Head of caudate nucleus (tissue), 42 donors: Measurements from ENCODE around the gene NOL6.

Experiments
- DNase-seq, 42 donors: peaks; one replicate each; pipeline versions ENCODE4 v3.0.0 to v3.0.0-alpha.2; 2020 to 2021; ENCODE audit warnings: mixed read lengths in 7 of 42
- intact Hi-C: fragments of 100-400 bp; cut with DNase I; formaldehyde crosslinking; loops from one replicate; pipeline ENCODE4 v1.15.0; 2022

Gene NOL6

GRCh38 chr9:33472881-33473615 is 676 bp downstream of the NOL6 start:
- peak in 8 of 42 donors; percentile 3 to 34 (median 28) for DNase-seq
- intact Hi-C loops = loop anchor here (5.0 to 10.0 kb wide), 2 partner anchors 39 to 178 kb away; partner anchors contain the start of gene NFX1

- intact Hi-C loops = loop anchor here (5.0 to 10.0 kb wide), 2 partner anchors 40 to 178 kb away; partner anchors contain the start of gene NFX1
Measured at GRCh38 chr9:33472171-33472880, 1.4 kb downstream of the NOL6 start.

DNA sequence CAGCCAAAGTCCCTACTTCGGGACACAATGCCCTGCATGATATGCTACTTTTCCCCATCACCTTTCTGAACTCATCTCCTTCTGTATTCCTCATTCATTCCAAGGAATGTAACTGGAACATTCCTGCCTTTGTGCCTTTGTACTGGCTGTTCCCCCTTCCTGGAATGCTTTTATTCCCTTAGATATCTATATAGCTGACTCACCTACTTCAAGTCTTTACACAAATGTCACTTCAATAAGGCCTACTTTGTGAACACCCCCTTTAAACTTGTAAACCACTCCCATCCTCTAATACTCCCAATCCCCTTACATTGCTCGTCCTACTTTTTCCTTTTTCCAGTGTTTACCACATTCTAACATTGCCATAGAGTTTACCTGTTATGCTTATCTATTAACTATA is 2.4 kb downstream of the NOL6 start:
- intact Hi-C loops = loop anchor here (5.0 to 10.0 kb wide), 2 partner anchors 41 to 177 kb away; partner anchors contain the start of gene NFX1
- peak in 1 of 42 donors; percentile 2 for DNase-seq

More at GRCh38 chr9:33472171-33472880, 1.4 kb downstream of the NOL6 start:
- DNase-seq = peak in 7 of 42 donors; percentile 3 to 29 (median 10)

DNA sequence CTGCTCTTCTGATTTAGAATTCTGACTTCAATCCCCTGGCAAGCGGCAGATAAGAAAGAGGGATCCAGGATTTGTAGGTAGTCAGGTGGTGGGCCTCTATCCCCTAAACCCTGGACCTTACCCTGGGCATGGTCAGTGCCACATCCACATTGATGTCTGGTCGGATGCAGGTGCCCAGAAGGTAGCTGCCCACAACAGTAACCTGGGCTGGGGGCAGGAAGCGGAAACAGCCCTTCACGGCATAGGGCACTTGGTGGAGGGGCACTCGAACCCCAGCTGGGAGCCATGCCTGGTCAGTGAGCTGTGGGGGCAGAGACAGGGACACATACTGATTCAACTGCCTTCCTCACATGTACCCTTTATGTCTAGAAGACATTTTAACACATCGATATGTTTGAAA is 3.8 kb downstream of the NOL6 start:
- DNase-seq = peak in 2 of 42 donors; percentile 7 to 9
- intact Hi-C loops = loop anchor here (5.0 to 10.0 kb wide), 4 partner anchors 42 to 195 kb away; partner anchors contain the start of gene NFX1

DNA sequence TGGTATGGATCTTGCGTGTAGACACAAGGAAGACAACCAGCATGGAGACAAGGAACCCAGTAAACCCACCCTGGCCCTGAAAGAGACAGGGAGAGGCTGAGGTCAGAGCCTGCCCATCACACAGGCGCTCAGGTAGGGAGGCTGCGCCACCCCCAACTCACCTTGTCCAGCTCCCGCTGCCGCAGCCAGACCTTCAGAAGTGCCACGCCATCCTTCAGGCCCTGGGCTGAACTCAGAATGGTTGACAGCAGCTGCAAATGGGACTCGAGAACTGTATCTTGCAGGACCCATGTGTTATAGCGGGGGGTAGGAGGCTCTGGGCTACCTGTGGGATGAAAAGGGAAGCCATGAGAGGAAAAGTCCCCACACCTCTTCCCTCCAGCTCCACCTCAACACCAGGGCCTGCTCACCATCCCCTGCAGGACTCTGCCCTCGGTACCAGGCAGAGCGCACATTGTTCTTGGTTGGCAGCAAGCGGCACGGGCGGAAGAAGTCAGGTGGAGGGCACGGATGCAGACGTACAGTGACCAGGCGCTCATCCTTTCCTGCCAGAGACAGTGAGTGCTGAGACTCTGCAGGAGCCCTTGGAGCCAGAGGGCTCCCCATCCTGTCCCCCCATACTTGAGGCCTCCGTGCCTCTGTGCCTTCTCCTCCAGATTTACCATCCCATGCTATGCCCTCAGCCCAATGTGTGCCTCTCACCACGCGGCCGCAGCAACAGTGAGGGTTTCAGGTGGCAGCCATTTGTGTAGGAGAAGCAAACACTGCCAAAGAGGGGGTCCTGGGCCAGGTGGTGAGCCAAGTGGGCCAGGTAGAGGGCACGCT is 4.7 kb downstream of the NOL6 start:
- peak in 3 of 42 donors; percentile 5 to 15 (median 14) for DNase-seq
- intact Hi-C loops = loop anchor here (5.0 to 10.0 kb wide), 2 partner anchors 97 to 194 kb away; no protein-coding TSS in a partner anchor

GRCh38 chr9:33468215-33468730 is 5.5 kb downstream of the NOL6 start:
- peak in 2 of 42 donors; percentile 11 to 14 for DNase-seq
- intact Hi-C loops = loop anchor here (5.0 to 10.0 kb wide), 2 partner anchors 96 to 193 kb away; no protein-coding TSS in a partner anchor

- peak in 3 of 42 donors; percentile 7 to 31 (median 14) for DNase-seq
- intact Hi-C loops = loop anchor here (5.0 to 10.0 kb wide), 2 partner anchors 95 to 193 kb away; no protein-coding TSS in a partner anchor
Measured at GRCh38 chr9:33467526-33467925, 6.2 kb downstream of the NOL6 start.

- DNase-seq = peak in 41 of 42 donors; percentile 30 to 86 (median 64)
- intact Hi-C loops = loop anchor here (5.0 to 10.0 kb wide), 2 partner anchors 95 to 192 kb away; no protein-coding TSS in a partner anchor
Measured at GRCh38 chr9:33466565-33467495, 6.9 kb downstream of the NOL6 start.

DNA sequence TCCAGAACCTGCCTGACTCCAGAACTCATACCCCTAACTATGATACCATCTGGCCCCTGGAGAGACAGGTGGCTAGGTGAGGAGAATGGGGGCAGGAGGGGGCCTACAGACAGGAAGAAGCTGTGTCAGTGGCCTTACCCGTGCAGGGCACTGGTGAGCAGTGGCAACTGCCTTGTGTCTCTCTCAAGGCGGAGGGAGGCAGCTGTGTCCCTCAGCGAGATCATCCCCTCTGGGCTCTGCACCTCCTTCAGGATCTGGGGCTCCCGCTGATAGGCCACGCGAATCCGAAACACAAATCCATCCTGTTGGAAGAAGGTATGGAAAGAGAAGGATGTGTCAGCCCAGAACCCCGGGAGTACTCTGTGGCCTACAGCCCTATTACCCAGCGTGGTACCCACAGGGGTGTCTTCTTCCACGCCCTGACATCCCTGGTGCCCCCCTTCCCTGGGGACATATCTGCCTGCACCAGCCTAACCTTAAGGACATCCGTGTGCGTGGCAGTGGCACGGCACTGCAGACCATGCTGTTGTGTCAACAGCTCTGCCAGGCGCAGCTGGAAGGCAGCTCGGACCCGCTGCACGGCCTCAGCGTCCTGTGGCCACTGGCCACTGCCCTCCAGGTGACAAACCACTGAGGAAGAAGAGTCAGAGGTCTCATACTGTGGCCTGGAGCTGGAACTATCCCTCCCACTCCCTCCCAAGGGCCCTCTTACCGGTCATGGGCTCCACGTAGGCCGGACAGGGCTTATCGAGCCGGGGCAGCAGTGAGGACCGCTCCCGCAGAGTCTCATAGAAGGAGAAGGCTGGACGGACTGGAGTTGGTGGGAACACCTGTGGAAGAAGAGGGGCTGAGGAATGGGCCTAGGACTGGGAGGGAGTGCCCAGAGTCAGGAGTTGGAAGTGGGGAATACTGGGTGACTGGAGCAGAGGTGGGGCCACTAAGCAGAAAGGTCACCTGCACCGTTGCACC is 7.8 kb downstream of the NOL6 start:
- intact Hi-C loops = loop anchor here (5.0 to 10.0 kb wide), 2 partner anchors 94 to 191 kb away; no protein-coding TSS in a partner anchor
- DNase-seq = no peak

- intact Hi-C loops = loop anchor here (5.0 to 10.0 kb wide), 2 partner anchors 93 to 190 kb away; no protein-coding TSS in a partner anchor
- no peak for DNase-seq
Measured at GRCh38 chr9:33465096-33465495, 8.6 kb downstream of the NOL6 start.

DNA sequence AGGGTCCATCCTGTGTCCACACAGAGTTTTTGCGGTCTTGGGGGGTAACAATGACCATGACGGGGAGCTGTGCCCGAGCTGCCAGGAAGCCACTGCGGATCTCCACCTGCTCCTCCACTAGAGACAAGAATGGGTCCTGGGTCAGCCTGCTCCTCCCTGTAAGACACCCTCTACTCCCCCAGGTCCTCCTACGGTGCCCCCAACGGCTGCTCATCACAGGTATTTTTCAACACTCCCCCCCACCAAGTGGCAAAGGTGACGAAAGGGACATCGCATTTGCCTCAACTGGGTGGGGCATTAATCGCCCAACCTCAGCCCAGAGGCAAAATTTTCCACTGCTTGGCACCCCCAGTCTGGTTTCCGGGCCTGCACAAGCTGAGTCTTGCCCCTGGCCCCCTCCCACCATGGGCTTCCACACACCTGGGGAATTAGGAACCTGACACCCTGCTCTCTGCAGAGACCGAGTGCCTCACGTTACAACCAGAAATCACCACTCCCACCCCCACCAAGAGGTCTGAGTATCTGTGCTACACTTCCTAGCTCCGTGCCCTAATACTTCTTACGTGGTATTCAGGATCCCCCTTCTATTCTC is 9.6 kb downstream of the NOL6 start:
- intact Hi-C loops = loop anchor here (10.0 kb wide), 1 partner anchor 189 kb away; no protein-coding TSS in a partner anchor
- DNase-seq = no peak

DNA sequence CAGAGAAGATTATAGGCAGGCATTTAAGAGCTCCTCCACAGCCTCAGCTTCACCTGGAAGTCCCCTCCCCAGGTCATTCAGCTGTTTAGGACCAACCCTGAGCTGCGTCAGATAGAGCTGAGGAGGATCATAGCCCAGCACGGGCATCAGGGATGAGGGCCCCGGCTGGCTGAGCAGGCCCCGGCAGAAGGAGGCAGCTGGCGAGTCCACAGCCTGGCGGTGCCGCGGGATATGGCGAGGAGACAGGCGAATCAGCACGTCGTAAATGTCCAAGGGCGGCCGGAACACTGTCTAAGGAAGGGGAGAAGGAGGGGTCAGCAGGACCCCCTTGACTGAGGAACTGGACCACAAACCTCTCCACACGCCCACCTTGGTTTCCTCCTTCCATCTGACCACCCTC is 10.6 kb downstream of the NOL6 start:
- no peak for DNase-seq
- intact Hi-C loops = loop anchor here (10.0 kb wide), 1 partner anchor 188 kb away; no protein-coding TSS in a partner anchor

- no peak for DNase-seq
- intact Hi-C loops = loop anchor here (10.0 kb wide), 1 partner anchor 187 kb away; no protein-coding TSS in a partner anchor
Measured at GRCh38 chr9:33461492-33461891, 12.2 kb downstream of the NOL6 start.

GRCh38 chr9:33460854-33461253 is 12.9 kb downstream of the NOL6 start:
- intact Hi-C loops = loop anchor here (10.0 kb wide), 1 partner anchor 186 kb away; no protein-coding TSS in a partner anchor
- no peak for DNase-seq

GRCh38 chr9:33459115-33459514 is 14.6 kb downstream of the NOL6 start:
- intact Hi-C loops = no loop called here
- DNase-seq = no peak
